GM12875 (cell line): Measurements from ENCODE around the gene SEPTIN10.

ENCODE experiments used
- H3K4me3 ChIP-seq: one replicate; pipeline ENCODE4 v1.5.1; 2011; ENCODE audit warnings: low read depth, low read length, control low read depth
- TF ChIP-seq, protein P1 (sequence below): IDR thresholded peaks from 2 replicates; pipeline ENCODE4 v1.5.1; 2011; ENCODE audit warnings: low read depth, mild to moderate bottlenecking, control low read depth, inconsistent platforms, low read length, moderate library complexity, borderline replicate concordance; ENCODE audit not compliant: insufficient read depth

Gene SEPTIN10

DNA sequence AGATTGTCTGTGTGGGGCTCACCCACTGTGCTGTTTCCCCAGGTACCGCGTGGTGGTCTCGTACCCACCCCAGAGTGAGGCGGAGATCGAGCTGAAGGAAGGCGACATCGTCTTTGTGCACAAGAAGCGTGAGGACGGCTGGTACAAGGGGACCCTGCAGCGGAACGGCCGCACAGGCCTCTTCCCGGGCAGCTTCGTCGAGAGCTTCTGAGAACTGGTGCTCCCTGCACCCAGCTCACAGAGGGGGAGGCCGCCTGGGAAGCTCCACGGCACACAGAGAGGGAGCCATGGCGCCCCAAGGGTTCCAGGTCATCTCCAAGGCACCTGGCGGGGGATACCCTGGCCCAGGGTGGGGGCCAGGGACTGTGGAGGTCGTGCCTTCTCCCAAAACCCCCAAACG, 112.3 kb downstream of the SEPTIN10 start:
- H3K4me3 ChIP-seq = no peak overlapping the region

DNA sequence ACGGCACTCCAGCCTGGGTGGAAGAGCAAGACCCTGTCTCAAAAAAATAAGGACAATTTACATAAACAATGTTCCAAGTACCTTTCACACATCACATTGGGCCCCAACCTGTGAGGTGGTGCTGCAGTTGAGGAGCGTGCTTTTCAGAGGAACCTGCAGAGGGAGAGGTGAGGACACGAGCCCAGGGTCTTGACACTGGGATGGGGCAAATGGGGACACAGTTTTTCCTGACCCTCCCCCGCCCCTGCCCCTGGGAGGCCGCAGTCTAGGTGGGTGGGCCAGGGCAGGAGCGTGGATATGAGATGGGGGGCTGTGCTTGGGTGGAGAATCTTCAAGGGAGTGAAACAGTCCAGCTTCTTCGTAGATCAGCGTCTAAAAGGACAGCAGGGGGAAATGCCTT, 112.9 kb downstream of the SEPTIN10 start:
- TF ChIP-seq, protein P1, sequence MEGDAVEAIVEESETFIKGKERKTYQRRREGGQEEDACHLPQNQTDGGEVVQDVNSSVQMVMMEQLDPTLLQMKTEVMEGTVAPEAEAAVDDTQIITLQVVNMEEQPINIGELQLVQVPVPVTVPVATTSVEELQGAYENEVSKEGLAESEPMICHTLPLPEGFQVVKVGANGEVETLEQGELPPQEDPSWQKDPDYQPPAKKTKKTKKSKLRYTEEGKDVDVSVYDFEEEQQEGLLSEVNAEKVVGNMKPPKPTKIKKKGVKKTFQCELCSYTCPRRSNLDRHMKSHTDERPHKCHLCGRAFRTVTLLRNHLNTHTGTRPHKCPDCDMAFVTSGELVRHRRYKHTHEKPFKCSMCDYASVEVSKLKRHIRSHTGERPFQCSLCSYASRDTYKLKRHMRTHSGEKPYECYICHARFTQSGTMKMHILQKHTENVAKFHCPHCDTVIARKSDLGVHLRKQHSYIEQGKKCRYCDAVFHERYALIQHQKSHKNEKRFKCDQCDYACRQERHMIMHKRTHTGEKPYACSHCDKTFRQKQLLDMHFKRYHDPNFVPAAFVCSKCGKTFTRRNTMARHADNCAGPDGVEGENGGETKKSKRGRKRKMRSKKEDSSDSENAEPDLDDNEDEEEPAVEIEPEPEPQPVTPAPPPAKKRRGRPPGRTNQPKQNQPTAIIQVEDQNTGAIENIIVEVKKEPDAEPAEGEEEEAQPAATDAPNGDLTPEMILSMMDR = no peak
- no peak overlapping the region for H3K4me3 ChIP-seq

More for the DNA sequence above, 112.3 kb downstream of the SEPTIN10 start:
- TF ChIP-seq, protein P1 = no peak

GRCh38 chr2:109499566-109499965, 114.2 kb downstream of the SEPTIN10 start:
- no peak overlapping the region for H3K4me3 ChIP-seq
- TF ChIP-seq, protein P1 = no peak

GRCh38 chr2:109498906-109499305, 114.9 kb downstream of the SEPTIN10 start:
- no peak overlapping the region for H3K4me3 ChIP-seq
- TF ChIP-seq, protein P1 = no peak

- H3K4me3 ChIP-seq = no peak overlapping the region
- TF ChIP-seq, protein P1 = no peak
These were observed 115.6 kb downstream of the SEPTIN10 start for GRCh38 chr2:109497911-109498870.

GRCh38 chr2:109497463-109497862, 116.3 kb downstream of the SEPTIN10 start:
- TF ChIP-seq, protein P1 = no peak
- H3K4me3 ChIP-seq = no peak overlapping the region

- TF ChIP-seq, protein P1 = no peak
These were observed 119.4 kb downstream of the SEPTIN10 start for GRCh38 chr2:109494351-109494750.

More at GRCh38 chr2:109494351-109494750, 119.4 kb downstream of the SEPTIN10 start:
- no peak overlapping the region for H3K4me3 ChIP-seq
